ENCODE measurements around the gene CACNA2D3.

The CACNA2D3 gene

GRCh38 chr3:55000953-55001352 is 878.6 kb downstream of the CACNA2D3 start:
- TF ChIP-seq, protein P1, sequence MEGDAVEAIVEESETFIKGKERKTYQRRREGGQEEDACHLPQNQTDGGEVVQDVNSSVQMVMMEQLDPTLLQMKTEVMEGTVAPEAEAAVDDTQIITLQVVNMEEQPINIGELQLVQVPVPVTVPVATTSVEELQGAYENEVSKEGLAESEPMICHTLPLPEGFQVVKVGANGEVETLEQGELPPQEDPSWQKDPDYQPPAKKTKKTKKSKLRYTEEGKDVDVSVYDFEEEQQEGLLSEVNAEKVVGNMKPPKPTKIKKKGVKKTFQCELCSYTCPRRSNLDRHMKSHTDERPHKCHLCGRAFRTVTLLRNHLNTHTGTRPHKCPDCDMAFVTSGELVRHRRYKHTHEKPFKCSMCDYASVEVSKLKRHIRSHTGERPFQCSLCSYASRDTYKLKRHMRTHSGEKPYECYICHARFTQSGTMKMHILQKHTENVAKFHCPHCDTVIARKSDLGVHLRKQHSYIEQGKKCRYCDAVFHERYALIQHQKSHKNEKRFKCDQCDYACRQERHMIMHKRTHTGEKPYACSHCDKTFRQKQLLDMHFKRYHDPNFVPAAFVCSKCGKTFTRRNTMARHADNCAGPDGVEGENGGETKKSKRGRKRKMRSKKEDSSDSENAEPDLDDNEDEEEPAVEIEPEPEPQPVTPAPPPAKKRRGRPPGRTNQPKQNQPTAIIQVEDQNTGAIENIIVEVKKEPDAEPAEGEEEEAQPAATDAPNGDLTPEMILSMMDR (IDR thresholded peaks at IDR 0.05): no peak
- Histone ChIP-seq H3K27me3 (no peaks in the 10 kb centered on the region), H3K36me3 (no peaks in the 10 kb centered on the region), H3K27ac (no peak overlapping the region), H3K4me1 (peaks cover 0 to 9% (median 0%) of the 10 kb centered on the region in 4 donors), H3K4me3 (no peak overlapping the region), H3K9me3 (no peaks in the 10 kb centered on the region)
- intact Hi-C loops (cut with DNase I; ENCODE audit: low total_unique reads): no loop called here
- DNase-seq: no peak

GRCh38 chr3:55002416-55002930 is 880.1 kb downstream of the CACNA2D3 start:
- no peak for DNase-seq
- Histone ChIP-seq H3K4me3 (no peak overlapping the region), H3K4me1 (peaks cover 0 to 9% (median 0%) of the 10 kb centered on the region in 4 donors), H3K36me3 (no peaks in the 10 kb centered on the region), H3K27me3 (no peaks in the 10 kb centered on the region), H3K27ac (no peak overlapping the region), H3K9me3 (no peaks in the 10 kb centered on the region)
- TF ChIP-seq, protein P1 (IDR thresholded peaks at IDR 0.05): no peak
- intact Hi-C loops (cut with DNase I; ENCODE audit: low total_unique reads): no loop called here

DNA sequence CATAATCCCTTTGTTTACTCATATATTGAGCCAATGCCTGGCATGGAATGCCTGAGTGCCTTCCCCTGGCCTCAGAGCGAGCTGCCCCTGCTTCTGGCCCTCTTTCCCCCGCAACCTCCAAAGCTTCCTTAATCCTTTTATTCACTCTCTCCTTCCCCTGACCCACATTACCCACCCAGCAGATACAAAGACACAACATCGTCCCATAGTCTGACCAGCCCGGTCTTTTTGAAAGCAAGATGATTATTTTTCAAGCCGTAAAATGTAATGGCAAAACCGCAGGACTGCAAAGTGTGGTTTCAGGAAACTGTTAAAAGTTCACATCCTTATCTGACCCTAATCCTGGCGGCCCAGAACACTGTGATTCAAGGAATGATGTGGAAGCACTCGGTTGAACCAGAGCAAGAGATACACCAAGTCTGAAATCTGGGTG is 883.9 kb downstream of the CACNA2D3 start:
- TF ChIP-seq, protein P1 (IDR thresholded peaks at IDR 0.05): no peak
- no peaks in the 10 kb centered on the region for H3K4me1 ChIP-seq
- intact Hi-C loops (cut with DNase I; ENCODE audit: low total_unique reads): no loop called here
- no peaks in the 10 kb centered on the region for H3K36me3 ChIP-seq
- no peak for DNase-seq
- H3K9me3 ChIP-seq: no peaks in the 10 kb centered on the region
- H3K4me3 ChIP-seq: no peak overlapping the region
- no peaks in the 10 kb centered on the region for H3K27me3 ChIP-seq
- H3K27ac ChIP-seq: no peak overlapping the region

DNA sequence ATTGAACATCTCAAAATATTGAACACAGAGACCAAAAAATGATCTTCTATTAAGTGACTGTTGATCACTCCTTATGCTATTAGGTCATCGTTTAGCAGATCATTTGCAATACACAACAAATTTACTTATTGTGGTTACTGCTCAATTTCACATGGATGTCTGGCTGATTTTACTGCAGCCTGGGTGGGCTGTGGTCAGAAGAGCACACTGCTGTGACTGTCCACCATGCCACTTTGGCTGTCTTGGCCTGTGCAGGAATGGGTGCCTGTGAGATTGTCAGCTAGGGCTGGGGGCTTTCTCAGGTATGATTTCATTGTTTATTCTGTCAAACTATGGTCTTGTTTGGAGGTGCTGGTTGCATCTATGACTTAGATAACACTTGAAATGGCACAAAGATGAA is 885.6 kb downstream of the CACNA2D3 start:
- TF ChIP-seq, protein P1 (IDR thresholded peaks at IDR 0.05): no peak
- H3K27me3 ChIP-seq: no peaks in the 10 kb centered on the region
- H3K9me3 ChIP-seq: no peaks in the 10 kb centered on the region
- no peak overlapping the region for H3K27ac ChIP-seq
- H3K4me1 ChIP-seq: no peaks in the 10 kb centered on the region
- H3K4me3 ChIP-seq: no peak overlapping the region
- intact Hi-C loops (cut with DNase I; ENCODE audit: low total_unique reads): no loop called here
- no peaks in the 10 kb centered on the region for H3K36me3 ChIP-seq
- no peak for DNase-seq

GRCh38 chr3:55009372-55009771 is 887.0 kb downstream of the CACNA2D3 start:
- Histone ChIP-seq H3K4me1 (no peaks in the 10 kb centered on the region), H3K4me3 (no peak overlapping the region), H3K27me3 (no peaks in the 10 kb centered on the region), H3K36me3 (no peaks in the 10 kb centered on the region), H3K27ac (no peak overlapping the region), H3K9me3 (no peaks in the 10 kb centered on the region)
- DNase-seq: no peak
- TF ChIP-seq, protein P1 (IDR thresholded peaks at IDR 0.05): no peak
- intact Hi-C loops (cut with DNase I; ENCODE audit: low total_unique reads): no loop called here

- Histone ChIP-seq H3K4me3 (no peak overlapping the region), H3K4me1 (no peaks in the 10 kb centered on the region), H3K27me3 (no peaks in the 10 kb centered on the region), H3K27ac (no peak overlapping the region), H3K9me3 (no peaks in the 10 kb centered on the region), H3K36me3 (no peaks in the 10 kb centered on the region)
- intact Hi-C loops (cut with DNase I; ENCODE audit: low total_unique reads): no loop called here
- DNase-seq: no peak
- TF ChIP-seq, protein P1 (IDR thresholded peaks at IDR 0.05): no peak
These were observed 889.7 kb downstream of the CACNA2D3 start for GRCh38 chr3:55012091-55012490.
